Skin epidermis (tissue), 12 donors: ENCODE results near the gene OR8B8.
"Not testable (repeated sequence)": the region's sequence is repeated elsewhere in the genome, so short reads cannot be mapped to it uniquely, and the experiment has no call there.

Experiments
- H3K27ac ChIP-seq, 21 experiments: fragments of 200-600 bp; sonication (generic) in 11 of 21; one replicate each; pipeline ENCODE4 v1.5.0; 2020; ENCODE audit warnings: mild to moderate bottlenecking in 3 of 21, inconsistent platforms in 2 of 21, moderate library complexity in 2 of 21
- H3K4me3 ChIP-seq, 7 experiments: fragments of 200-600 bp; sonication (generic) in 2 of 7; one replicate each; pipeline ENCODE4 v1.5.0; 2020; ENCODE audit warnings: inconsistent platforms in 2 of 7, mild to moderate bottlenecking in 2 of 7, moderate library complexity in 1 of 7

The OR8B8 gene, protein sequence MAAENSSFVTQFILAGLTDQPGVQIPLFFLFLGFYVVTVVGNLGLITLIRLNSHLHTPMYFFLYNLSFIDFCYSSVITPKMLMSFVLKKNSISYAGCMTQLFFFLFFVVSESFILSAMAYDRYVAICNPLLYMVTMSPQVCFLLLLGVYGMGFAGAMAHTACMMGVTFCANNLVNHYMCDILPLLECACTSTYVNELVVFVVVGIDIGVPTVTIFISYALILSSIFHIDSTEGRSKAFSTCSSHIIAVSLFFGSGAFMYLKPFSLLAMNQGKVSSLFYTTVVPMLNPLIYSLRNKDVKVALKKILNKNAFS

DNA sequence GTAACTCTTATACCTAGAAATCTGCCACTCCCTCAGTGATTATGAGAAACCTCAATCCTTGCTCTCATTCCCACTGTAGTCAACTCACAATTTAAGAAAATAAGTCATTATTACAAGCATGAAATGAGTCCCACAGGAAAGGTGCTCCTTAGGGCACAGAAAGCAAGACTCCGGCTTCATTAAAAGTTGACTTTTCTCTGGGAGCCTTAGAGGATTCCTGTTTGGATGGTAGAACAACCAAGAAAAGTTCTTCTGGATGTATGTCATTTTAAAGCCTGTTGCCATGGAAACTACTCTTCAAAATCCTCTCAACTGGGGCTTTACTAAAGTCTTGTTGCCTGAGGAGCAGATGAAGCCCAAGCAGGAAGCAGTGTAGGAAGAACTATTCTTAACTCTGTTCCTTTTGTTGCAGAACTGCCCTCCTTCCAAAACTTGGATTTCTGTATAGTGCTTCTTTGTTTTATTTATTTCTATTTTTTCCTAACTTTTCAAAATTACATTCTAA lies at the start of gene OR8B8:
OR8B8 (minus strand) TSS at position 51 of the 505 bp plus-strand sequence. CDS start 4,611 bp downstream, outside the sequence.
- no peak within 1 kb of the TSS for H3K27ac ChIP-seq

DNA sequence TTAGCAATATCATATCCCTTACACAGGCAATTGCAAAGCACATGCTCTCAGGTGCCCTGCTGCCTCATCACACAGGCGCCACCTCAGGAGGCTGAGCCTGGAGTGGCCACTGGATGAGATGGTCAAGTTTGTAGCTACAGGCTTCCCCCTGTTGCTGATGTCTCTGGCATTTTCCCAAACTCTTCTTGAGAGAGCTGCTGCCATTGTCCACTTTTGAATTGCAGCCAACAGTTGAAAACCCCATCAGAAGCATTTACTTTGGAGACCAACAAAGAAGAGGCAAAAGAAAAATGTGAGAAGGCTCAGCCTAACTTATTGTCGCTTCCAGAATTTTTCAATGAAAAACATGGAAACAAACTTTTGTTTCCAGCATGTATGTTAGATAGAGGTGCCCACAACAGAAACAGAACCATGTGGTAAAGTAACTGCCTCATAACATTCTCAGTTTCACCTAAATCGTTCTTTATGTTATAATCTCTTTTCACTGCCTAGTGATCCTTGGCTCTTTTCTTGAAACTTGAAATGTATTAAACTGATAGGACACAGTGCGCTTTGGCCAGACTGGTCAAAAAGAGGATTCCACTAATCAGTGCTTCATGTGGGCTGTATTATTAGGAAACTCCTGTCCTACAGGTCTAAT lies 47.6 kb upstream of the OR8B8 start:
- Histone ChIP-seq H3K4me3 (no peak overlapping the region), H3K27ac (no peak overlapping the region)

More for the DNA sequence above, at the start of gene OR8B8:
- no peak within 1 kb of the TSS for H3K4me3 ChIP-seq

DNA sequence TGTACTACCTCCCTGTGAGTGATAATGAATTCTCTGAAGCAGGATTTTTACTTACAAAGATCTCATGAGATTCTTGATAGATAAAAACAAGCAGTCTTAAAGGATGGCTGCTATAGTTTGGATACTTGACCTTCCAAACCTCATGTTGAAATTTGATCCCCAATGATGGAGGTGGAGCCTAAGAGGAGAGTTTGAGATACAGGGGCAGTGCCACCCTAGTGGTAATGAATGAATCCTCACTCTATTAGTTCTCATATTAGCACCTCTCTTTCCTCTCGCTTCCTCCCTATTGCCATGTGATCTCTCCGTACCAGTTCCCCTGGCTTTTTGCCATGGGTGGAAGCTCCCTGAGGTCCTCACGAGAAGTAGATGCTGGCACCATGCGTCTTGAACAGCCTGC lies 37.9 kb upstream of the OR8B8 start:
- H3K27ac ChIP-seq: no peak overlapping the region
- H3K4me3 ChIP-seq: no peak overlapping the region

DNA sequence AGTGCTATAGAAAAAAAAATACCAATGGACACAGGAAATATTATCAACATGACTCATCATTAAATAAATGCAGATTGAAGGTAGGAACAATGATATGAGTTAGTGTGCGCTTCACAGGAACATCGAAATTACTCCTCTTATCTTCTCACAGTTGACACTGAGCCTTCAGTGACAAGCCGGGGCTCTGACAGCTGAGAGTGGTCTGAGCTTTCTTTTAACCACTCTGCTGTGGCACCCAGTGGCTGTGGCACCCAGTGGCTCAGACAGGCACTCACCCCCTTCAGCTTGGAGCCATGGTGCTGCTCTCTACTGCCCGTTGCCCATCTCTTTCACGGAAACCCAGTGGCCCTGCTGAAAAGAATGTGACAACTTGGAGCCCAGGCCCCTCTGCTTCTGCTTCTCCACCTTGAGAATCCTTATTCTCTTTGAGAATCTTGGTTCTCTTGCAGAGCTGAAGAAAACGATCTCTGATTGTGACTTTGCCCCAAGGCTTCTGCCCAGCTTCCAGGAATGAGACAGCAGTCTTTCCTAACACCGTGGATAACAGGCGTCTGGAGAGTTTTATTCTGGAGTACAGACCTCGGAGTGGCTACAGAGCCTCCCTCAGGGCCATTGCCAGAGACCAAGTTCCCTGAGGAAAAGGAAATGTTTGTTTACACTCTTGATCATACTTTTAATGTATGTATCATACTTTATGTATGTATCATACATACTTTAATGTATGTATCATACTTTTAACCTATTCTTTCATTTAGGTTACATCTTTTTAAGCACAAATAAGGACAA lies 37.1 kb upstream of the OR8B8 start:
- H3K4me3 ChIP-seq: no peak overlapping the region
- no peak overlapping the region for H3K27ac ChIP-seq

DNA sequence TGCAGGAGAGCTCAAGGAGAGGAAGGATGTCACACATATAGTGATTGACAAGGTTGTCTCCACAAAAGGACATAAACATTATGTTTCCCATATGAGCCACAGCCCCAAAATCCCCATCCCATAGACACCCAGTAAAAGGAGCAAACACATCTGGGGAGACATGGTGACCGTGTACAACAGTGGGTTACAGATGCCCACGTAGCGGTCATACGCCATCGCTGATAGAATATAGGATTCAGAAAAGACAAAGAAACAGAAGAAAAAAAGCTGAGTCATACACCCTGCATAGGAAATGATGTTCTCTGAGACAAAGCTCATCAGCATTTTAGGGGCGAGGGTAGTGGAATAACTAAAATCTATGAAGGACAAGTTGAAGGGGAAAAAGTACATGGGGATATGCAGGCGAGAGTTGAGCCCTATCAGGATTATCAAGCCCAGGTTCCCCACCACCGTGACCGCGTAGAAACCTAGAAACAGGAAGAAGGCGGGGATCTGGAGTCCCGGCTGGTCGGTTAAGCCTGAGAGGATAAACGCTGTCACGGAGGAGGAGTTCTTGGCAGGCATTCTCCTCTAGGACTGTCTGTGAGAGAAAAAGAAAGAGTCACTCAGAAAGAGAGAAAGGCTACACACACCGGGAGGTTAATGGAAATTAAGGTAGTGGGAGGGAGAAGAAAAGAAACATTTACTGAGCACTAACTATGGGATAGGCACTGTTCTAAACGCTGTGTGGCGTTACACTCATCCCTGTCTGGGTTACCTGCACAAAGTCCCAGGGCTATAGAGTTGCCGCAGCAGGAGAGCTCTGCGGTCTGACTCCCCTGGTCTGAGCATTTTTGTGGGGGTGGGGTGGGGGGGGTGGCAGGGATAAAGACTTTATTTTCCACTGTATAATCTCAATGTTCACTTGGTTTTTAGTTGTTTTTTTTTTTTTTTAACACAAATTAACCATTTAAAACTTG lies 36.1 kb upstream of the OR8B8 start:
- Histone ChIP-seq H3K4me3 (peak overlapping the region in 3 of 7 experiments; percentile 5 to 9 (median 6)), H3K27ac (no peak overlapping the region)

DNA sequence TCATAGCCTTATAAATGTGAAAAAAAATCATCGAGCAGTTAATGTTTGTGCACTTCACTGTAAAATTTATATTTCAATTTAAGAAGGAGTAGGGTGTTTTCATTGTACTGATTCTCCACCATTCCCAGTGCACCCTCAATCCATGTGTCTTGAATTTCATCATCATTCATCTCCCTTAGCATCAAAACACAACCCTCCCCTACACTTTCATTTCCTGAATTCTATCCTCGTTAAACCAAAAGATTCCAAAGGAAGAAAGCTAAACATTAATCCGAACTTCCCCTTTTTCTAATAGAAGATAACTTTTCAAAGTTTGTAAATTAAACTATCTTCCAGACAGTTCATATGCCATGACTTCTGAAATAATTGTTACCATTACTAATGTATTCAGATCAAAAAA lies 34.1 kb upstream of the OR8B8 start:
- no peak overlapping the region for H3K27ac ChIP-seq
- H3K4me3 ChIP-seq: no peak overlapping the region

DNA sequence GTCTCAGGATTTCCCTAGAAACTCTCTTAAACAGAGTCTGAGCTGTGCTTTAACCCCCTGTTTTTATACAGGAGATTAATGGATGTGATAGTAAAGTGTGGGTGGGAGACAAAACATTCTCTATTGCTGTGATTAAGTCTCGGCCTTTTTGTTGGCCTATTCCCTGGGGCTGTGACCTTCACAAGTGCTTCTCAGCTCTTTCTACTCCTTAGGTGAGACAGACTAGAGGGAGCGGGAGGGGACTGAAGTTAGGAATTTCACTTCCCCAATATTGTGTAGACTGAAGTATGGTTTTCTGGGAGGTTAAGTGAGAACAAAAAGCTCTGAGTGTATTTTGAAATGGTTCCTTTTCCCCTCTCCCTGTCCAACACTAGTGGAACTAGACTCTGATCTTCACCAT lies 29.8 kb upstream of the OR8B8 start:
- Histone ChIP-seq H3K4me3 (no peak overlapping the region), H3K27ac (no peak overlapping the region)

DNA sequence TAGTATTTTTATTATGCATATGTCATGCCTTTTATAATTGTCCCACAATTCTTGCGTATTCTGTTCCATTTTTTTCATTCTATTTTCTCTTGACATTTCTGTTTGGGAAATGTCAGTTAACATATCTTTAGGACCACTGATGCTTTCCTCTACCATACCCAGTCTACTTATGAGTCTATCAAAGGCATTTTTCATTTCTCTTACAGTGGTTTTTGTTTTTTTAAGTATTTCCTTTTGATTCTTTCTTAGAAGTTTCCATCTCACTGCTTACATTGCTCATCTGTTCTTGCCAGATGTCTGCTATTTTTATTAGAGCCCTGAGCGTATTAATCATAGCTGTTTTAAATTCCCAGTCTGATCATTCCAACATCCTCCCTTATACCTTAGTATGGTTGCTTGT lies 29.3 kb upstream of the OR8B8 start:
- H3K27ac ChIP-seq: no peak overlapping the region
- no peak overlapping the region for H3K4me3 ChIP-seq

DNA sequence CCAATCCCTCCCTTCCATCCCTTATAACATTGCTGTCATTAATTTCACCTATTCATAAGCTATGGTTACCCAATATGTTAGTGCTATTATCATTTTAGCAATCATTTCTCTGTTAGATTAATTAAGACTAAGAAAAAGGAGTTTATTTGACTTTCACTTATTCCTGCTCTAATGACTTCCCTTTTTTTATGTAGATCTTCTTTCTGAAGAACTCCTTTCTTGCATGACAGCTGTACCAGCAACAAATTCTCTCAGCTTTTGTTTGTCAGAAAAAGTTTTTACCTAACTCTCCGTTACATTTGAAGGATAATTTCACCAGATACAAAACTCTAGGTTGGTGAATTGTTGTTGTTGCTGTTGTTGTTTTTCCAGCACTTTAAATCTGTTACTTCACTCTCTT lies 28.6 kb upstream of the OR8B8 start:
- H3K27ac ChIP-seq: no peak overlapping the region
- no peak overlapping the region for H3K4me3 ChIP-seq

DNA sequence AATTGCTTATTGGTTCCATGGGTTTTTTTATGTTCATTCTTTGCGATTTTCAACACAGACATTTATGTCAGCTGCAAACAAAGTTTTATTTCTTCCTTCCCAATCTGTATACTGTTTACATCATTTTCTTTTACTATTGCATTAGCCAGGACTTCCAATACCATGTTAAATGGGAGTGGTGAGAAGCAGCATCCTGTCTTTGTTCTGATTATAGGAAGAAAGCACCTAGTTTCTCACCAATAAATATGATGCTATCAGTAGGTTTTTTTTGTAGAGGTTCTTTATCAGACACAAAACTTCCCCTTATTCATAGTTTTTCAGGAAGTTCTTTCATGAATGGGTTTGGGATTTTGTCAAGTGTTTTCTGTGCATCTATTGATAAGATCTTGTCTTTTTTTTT lies 28.0 kb upstream of the OR8B8 start:
- Histone ChIP-seq H3K27ac (no peak overlapping the region), H3K4me3 (no peak overlapping the region)

DNA sequence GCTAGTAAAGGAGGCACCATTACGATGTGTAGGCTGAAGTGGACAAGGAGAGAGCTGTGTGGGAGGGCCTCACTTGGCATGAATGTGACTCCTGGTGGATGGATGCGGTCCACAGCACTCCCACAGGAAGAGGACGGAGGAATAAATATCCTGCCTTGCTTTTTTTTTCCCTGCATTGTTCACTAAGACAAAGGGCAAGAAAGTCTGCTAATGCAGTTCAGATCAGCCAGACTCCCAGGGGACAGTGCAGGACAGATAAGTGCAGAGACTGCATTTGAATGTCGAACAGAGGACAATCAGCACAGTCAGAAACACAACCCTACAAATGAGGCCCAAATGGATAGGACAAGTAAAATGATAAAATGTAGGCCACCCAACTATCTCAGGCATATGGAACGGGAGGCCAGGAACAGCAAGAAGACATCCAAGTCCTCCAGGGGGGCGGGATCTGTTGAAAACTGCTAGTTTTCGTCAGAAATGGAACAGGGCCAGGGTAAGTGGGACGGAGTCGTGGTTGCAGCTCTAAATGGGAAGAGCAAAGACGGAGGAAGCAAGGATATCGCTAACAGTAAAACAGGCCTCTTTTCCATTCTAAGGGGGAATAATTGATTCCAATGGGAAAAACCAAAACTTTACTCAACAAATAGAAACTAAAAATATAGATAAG lies 25.2 kb upstream of the OR8B8 start:
- H3K4me3 ChIP-seq: no peak overlapping the region
- H3K27ac ChIP-seq: peak overlapping the region in 1 of 21 experiments; percentile 32

DNA sequence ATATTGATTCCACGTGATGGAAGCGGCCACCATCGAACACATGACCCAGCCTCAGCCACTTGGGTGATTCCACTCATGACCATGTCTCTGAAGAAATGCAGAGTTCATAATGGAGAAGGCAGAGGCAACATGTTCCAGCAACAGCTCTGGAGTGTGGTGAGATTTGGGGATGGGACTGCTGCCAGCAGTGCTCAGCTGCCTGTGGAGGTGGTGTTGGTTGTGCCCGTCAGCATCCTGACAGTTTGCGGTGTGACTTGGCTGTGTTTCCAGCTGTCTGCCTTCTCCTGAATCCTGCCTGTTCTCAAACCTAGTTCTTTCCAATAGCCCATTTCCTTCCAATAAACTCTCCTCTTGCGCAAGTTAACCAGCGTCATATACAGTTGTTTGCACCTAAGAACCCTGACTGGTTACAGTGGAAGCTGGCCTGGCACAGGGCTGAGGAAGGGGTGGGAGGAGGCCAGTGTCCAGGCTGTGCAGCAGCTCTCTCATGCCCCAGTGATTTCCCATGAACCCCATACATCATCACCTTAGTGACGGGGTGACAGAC lies 22.0 kb upstream of the OR8B8 start:
- H3K4me3 ChIP-seq: no peak overlapping the region
- no peak overlapping the region for H3K27ac ChIP-seq

DNA sequence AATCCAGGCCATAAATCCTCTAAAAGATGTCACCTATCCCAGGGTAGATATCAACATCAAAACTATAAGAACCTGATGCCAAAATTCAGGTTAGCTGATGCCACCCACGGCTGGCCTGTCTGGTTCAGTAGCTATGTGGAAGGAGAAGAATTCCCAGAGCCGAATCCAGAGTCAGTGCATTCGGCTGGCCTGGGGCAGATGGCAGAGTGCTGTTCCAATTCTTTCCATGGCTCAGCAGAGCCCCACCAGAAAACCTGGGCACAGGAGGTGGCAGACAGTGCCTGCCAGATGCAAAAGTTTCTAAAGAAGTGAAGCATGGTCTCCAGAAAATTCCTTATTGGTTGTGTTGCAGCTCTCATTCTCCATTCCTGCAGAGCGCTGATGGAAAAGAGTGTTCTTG lies 19.9 kb upstream of the OR8B8 start:
- Histone ChIP-seq H3K27ac (no peak overlapping the region), H3K4me3 (no peak overlapping the region)

DNA sequence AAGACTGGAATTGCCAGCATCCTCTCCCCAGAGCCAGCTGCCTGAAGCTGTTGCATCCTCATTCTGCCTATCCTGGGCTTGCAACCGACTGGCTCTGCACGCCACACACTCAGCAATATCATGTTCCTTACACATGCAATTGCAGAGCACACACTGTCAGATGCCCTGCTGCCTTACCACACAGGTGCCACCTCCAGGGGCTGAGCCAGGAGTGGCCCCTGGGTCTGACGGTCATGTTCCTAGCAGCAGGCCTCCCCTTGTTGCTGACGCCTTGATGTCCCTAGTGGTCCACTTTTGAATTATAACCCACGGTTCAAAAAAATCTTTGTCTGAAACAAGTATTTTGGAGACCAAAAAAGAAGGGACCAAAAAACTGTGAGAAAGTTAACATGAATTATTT lies 18.5 kb upstream of the OR8B8 start:
- Histone ChIP-seq H3K4me3 (no peak overlapping the region), H3K27ac (no peak overlapping the region)

DNA sequence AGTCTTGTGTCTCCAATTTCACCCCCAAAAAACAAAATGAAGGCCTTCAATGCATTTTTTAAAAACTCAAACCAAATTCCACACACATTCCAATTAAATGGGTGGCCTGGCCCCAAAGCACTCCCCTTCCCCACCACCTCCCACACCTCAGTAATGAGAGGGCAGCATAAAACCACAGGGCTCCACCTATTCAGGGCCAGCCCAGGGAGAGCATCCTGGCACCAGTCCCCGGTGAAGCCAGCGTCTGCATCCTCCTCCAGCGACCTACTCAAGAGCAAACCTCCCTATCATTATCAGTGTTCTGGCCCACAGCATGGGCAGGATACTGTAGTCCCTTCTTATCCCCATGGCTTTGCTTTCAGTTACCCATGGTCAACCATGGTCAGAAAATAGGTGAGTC lies 17.8 kb upstream of the OR8B8 start:
- Histone ChIP-seq H3K4me3 (no peak overlapping the region), H3K27ac (no peak overlapping the region)

DNA sequence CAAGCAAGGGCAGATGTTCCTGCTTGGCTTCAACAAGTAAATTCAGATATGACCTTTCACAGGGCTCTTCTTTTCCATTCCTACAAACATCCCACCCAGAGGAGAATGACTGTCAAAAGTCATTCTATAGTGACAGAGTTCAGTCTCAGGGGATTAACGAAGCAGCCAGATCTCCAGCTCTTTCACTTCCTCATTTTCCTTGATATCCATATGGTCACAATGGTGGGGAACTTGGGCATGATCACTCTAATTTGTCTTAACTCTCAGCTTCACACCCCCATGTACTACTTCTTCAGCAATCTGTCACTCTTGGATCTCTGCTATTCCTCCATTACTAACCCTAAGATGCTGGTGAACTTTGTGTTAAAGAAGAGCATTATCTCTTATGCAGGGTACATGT lies 15.0 kb upstream of the OR8B8 start:
- no peak overlapping the region for H3K4me3 ChIP-seq

DNA sequence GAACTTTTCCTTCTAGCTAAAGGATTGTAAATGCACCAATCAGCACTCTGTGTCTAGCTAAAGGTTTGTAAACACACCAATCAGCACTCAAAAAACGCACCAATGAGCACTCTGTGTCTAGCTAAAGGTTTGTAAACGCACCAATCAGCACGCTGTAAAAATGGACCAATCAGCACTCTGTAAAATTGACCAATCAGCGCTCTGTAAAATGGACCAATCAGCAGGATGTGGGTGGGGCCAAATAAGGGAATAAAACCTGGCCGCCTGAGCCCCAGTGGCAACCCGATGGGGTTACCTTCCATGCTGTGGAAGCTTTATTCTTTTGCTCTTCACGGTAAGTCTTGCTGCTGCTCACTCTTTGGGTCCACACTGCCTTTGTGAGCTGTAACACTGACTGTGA lies 13.9 kb upstream of the OR8B8 start:
- H3K4me3 ChIP-seq: not testable (repeated sequence)

More for the DNA sequence above, 15.0 kb upstream of the OR8B8 start:
- no peak overlapping the region for H3K27ac ChIP-seq

DNA sequence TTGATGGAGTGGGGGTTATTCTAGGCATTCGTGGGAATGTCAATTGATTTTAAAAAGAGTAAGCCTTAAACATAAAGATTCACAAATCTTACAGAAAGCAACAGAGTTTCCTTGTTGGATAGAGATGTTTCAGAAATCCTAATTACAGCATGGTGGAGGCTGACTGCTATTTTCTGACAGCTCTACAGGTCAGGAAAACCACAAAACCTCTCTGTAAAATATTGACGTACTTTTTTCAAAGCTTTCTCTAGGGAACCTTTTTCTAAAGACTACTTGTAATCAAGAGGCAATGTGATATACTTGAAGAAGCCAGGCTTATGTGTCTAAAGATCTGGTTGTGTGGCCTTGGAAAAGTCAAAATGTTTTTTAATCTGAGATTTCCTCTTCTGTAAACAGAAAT lies 9.1 kb upstream of the OR8B8 start:
- no peak overlapping the region for H3K27ac ChIP-seq
- H3K4me3 ChIP-seq: no peak overlapping the region

More for the DNA sequence above, 13.9 kb upstream of the OR8B8 start:
- not testable (repeated sequence) for H3K27ac ChIP-seq

DNA sequence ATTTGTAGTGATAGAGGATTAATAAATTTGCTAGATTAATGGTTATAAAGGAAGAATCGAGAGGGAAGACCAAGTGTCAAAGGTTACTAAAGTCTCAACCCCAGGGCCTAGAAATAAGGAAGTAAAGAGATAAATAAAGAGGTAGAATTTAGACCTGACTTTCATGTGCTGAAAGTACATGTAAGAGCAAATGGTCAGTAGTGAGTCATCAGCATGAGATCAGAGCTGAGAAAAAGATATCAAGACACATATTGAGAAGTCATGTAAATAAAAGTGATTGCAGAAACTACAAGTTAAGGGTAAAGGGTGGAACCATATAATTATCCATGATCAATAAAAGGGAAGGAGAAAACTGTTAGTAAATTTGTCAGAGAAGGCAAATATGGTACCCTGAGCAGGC lies 1.4 kb upstream of the OR8B8 start:
- no peak overlapping the region for H3K27ac ChIP-seq
- no peak overlapping the region for H3K4me3 ChIP-seq
